Measurements from ENCODE around the gene UBR4.

DNA sequence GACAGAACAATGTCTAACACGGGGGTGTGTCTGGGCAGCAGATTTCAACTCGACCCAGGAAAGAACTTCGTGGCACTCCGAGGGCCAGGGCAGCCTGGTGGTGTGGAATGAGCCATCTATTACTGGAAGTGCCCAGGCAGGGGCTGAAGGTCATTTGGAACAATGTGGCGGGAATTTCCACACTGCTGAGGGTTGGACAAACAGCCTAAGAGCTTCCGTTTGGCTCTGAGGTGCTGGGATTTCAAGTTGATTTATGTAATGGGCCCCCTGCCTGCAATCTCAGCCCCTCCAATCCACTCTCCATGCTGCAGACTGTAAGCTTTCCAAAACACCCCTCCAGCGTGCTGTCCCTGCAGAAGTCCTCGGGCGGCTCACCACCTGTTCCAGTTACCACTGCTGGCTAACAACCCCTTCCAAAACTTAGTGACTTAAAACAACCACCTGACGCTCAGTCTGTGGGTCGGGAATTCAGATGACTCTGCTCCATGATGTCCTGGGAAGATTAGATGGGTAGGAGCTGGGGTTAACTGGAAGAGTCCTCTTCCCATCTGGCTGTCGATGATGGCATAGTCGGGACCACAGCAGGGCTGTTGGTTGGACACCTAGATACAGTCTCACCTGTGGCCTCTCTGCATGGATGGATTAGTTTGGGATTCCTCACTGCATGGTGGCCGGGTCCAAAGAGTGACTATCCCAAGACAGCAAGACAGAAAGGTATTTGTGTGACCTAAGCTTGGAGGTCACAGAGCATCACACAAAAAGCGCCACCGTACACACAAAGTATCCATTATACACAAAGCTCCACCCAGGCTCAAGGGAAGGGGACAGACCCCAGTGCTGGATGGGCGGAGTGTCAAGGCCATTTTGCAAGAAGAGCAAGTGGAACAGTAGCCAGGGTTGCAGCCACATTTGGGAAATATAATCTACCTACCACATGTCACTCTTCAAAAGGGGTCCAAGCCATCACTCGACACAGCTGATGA is 163.9 kb downstream of the UBR4 start:
- peak; percentile 23 for TF ChIP-seq POLR2A (IDR thresholded peaks at IDR 0.05)
- TF ChIP-seq, protein P1, sequence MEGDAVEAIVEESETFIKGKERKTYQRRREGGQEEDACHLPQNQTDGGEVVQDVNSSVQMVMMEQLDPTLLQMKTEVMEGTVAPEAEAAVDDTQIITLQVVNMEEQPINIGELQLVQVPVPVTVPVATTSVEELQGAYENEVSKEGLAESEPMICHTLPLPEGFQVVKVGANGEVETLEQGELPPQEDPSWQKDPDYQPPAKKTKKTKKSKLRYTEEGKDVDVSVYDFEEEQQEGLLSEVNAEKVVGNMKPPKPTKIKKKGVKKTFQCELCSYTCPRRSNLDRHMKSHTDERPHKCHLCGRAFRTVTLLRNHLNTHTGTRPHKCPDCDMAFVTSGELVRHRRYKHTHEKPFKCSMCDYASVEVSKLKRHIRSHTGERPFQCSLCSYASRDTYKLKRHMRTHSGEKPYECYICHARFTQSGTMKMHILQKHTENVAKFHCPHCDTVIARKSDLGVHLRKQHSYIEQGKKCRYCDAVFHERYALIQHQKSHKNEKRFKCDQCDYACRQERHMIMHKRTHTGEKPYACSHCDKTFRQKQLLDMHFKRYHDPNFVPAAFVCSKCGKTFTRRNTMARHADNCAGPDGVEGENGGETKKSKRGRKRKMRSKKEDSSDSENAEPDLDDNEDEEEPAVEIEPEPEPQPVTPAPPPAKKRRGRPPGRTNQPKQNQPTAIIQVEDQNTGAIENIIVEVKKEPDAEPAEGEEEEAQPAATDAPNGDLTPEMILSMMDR (IDR thresholded peaks at IDR 0.05): no peak
